Measurements from ENCODE around the gene MTFMT. TPM values are rescaled to one million over a fixed set of nuclear protein-coding genes. Genes with fewer than 3 reads are reported as not detected.
A peak's percentile ranks its signal among the peaks of the same experiment; 100 is the strongest.

The MTFMT gene
- total and polyA plus RNA-seq, 2 of the 4 experiments (the other 2 are of a cell fraction), result 8.9 to 21.3 TPM

GRCh38 chr15:64991536-64992135 lies 37.8 kb downstream of the MTFMT start:
- Histone ChIP-seq H2BK120ac (ENCODE audit: low read depth, low read length) (no peak overlapping the region), H2AK9ac (replicated peaks; ENCODE audit: low read depth, low read length, poor library complexity) (peak overlapping the region; percentile 2), H2AFZ (replicated peaks; ENCODE audit: low read length, poor library complexity) (no peak overlapping the region), H3K4me3 (ENCODE audit: insufficient read depth, low read depth, low read length) (no peak overlapping the region), H3K79me1 (ENCODE audit: low read depth in 1 of 2, low read length in 2 of 2) (peaks cover 3 to 35% of the 10 kb centered on the region in 2 experiments; a peak in 3 of 4 replicates), H4K20me1 (ENCODE audit: insufficient read depth, low read length) (no peaks in the 10 kb centered on the region; the same call in 1 of the 2 replicates), H3K4me1 (ENCODE audit: control insufficient read depth, insufficient read depth, low read length) (no peaks in the 10 kb centered on the region), H3K9me1 (ENCODE audit: insufficient read depth, low read length) (no peaks in the 10 kb centered on the region; the same call in 1 of the 2 replicates), H2AK5ac (ENCODE audit: low read depth, low read length) (no peak overlapping the region), H3K18ac (ENCODE audit: low read depth, low read length) (no peak overlapping the region), H4K91ac (ENCODE audit: insufficient read depth, low read depth, low read length) (no peak overlapping the region), H3K9me3 (ENCODE audit: control insufficient read depth, insufficient read depth, low read length) (no peaks in the 10 kb centered on the region), H2BK20ac (ENCODE audit: low read depth, low read length) (peak overlapping the region; percentile 20; the same call in 1 of the 2 replicates), H2BK5ac (ENCODE audit: low read depth, low read length, poor library complexity, severe bottlenecking) (no peak overlapping the region), H3K9ac (ENCODE audit: low read depth, low read length) (no peak overlapping the region), H3K23ac (ENCODE audit: low read depth, low read length) (no peak overlapping the region), H3K27me3 (ENCODE audit: control insufficient read depth, insufficient read depth, low read length) (no peaks in the 10 kb centered on the region), H3K56ac (ENCODE audit: extremely low read depth, insufficient read depth, low read length) (no peak overlapping the region), H3K14ac (replicated peaks; ENCODE audit: low read depth, low read length) (no peak overlapping the region), H4K8ac (ENCODE audit: low read depth in 2 of 2, low read length in 2 of 2) (no peak overlapping the region; a peak in 1 of 4 replicates), H3K36me3 (ENCODE audit: control insufficient read depth, insufficient read depth, low read length) (no peaks in the 10 kb centered on the region), H3K27ac (ENCODE audit: insufficient read depth, low read length) (no peak overlapping the region), H3K4me2 (ENCODE audit: low read depth, low read length) (no peak overlapping the region), H2BK15ac (ENCODE audit: low read depth, low read length) (no peak overlapping the region), H3K4ac (ENCODE audit: low read depth, low read length) (no peak overlapping the region), H4K5ac (ENCODE audit: low read depth, low read length) (no peak overlapping the region)
- TF ChIP-seq RAD21 (IDR thresholded peaks at IDR 0.05; ENCODE audit: low read length), result no peak
- TF ChIP-seq USF2 (IDR thresholded peaks at IDR 0.05; ENCODE audit: low read depth, low read length), result no peak
- TF ChIP-seq CEBPB (IDR thresholded peaks at IDR 0.05; ENCODE audit: low read depth, low read length), result no peak
- no peak for TF ChIP-seq RCOR1 (IDR thresholded peaks at IDR 0.05; ENCODE audit: insufficient replicate concordance, low read length)
- no peak for TF ChIP-seq ELK1 (IDR thresholded peaks at IDR 0.05; ENCODE audit: borderline replicate concordance, low read depth, low read length)
- no peak for TF ChIP-seq MAZ (IDR thresholded peaks at IDR 0.05; ENCODE audit: borderline replicate concordance, low read depth, low read length)
- dilution Hi-C loops (cut with HindIII; ENCODE audit: low sequenced_read_pairs, unreplicated experiment), result no loop called here
- ATAC-seq (ENCODE audit: low read depth) (no peak), DNase-seq (peak; percentile 73)
- intact Hi-C loops (cut with micrococcal nuclease), result no loop called here
- WGBS, 2 experiments (ENCODE audit: extremely low coverage in 2 of 2, insufficient read length in 1 of 2), result no CpG with 5 or more reads among the region's 2 CpGs
- no TSS peak for BruUV-seq (replicated peaks)
- ChIA-PET POLR2A (ENCODE audit: unreplicated experiment) (no interaction called here), CTCF (no interaction called here)
- in situ Hi-C loops (cut with MboI; ENCODE audit: low sequenced_read_pairs), result no loop called here

Measured in IMR-90 (cell line).